Activated T-cell treated with anti-CD3 and anti-CD28 coated beads, Interleukin-2, amount 50 U/mL, for 24 hours (primary cell): ENCODE results near the gene MRPL53.

Experiments used
- DNase-seq: peaks from one replicate; pipeline ENCODE4 v3.0.0-alpha.2; 2020
- H3K27ac Mint-ChIP-seq: 2 replicates; pipeline ENCODE4 v1.8.0; 2020; ENCODE audit warnings: mild to moderate bottlenecking, mixed read lengths
- H3K27me3 Mint-ChIP-seq: 2 replicates; pipeline ENCODE4 v1.8.0; 2020; ENCODE audit warnings: mixed read lengths
- H3K36me3 Mint-ChIP-seq: 2 replicates; pipeline ENCODE4 v1.8.0; 2020; ENCODE audit warnings: low read depth, mixed read lengths
- H3K4me1 Mint-ChIP-seq: 2 replicates; pipeline ENCODE4 v1.8.0; 2020; ENCODE audit warnings: low read depth, mixed read lengths
- H3K4me3 Mint-ChIP-seq: 2 replicates; pipeline ENCODE4 v1.8.0; 2020; ENCODE audit warnings: mild to moderate bottlenecking, moderate library complexity, mixed read lengths
- H3K9me3 Mint-ChIP-seq: 2 replicates; pipeline ENCODE4 v1.8.0; 2020; ENCODE audit warnings: mixed read lengths

The MRPL53 gene

DNA sequence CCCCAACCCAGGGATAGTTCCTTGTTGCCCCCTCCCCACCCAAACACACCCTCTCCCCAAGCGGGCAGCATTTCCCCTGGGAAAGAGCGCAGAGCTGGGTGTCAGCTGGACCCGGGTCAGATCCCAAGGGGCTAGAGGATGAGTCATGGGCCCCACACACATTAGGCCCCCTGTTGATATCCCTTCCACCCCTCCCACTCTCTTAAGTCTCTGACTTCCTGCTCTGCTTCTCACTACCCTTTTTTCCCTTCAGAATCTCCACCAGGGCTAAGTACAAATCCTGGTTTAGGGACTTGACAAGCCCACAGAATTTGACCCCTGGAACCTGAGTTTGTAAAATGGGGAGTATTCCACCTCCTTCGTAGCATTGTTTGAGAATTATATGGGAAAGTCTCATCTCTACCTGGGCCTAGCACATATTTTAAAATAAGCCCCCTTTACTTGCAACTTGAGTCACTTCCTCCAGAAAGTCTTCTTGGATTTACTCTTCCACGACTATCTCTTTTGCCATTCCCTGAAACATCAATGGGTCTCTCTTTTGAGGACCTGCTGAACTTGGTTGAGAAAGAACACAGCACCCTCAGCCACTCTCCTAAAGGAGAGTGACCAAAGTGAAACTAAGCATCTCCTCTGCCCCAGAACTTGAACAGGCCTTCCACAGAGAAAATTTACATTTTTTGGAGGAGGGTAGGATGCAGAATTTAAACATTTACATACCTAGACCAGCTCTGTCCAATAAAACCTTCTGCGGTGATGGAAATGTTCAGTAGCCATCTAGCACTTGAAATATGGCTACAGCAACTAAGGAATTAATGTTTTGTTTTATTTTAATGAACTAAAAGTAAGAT is 35.4 kb downstream of the MRPL53 start:
- no peak for DNase-seq
- H3K4me1 Mint-ChIP-seq, result peaks cover 11% of the 10 kb centered on the region
- H3K27me3 Mint-ChIP-seq, result peaks cover 32% of the 10 kb centered on the region
- H3K4me3 Mint-ChIP-seq, result no peak overlapping the region
- no peaks in the 10 kb centered on the region for H3K9me3 Mint-ChIP-seq
- H3K27ac Mint-ChIP-seq, result no peak overlapping the region
- no peaks in the 10 kb centered on the region for H3K36me3 Mint-ChIP-seq

GRCh38 chr2:74436111-74436805 is 36.2 kb downstream of the MRPL53 start:
- Mint-ChIP-seq H3K9me3 (no peaks in the 10 kb centered on the region), H3K4me3 (no peak overlapping the region), H3K4me1 (peaks cover 10% of the 10 kb centered on the region), H3K36me3 (no peaks in the 10 kb centered on the region), H3K27me3 (peaks cover 27% of the 10 kb centered on the region), H3K27ac (no peak overlapping the region)
- DNase-seq, result no peak

DNA sequence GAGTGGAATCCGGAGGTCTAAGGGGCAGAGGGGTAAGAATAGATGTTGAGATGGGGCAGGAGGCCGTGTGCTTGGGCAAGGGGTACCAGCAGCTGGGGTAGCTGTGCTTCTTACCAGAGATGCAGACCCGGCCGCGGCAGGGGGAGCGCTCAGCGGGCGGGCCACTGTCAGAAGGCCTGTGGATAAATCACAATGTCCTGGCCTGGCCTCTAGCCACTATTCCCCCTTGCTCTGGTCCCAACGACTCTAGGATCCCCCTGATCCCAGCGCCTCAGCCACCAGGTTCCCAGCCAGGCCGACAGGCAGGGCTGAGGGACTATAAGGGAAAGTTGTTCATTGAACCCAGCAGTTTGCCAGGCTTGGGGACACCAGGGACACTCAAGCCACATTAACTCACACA is 42.0 kb downstream of the MRPL53 start:
- DNase-seq, result no peak
- Mint-ChIP-seq H3K27me3 (no peaks in the 10 kb centered on the region), H3K36me3 (peaks cover 13% of the 10 kb centered on the region), H3K27ac (no peak overlapping the region), H3K4me1 (no peaks in the 10 kb centered on the region), H3K4me3 (no peak overlapping the region), H3K9me3 (no peaks in the 10 kb centered on the region)

DNA sequence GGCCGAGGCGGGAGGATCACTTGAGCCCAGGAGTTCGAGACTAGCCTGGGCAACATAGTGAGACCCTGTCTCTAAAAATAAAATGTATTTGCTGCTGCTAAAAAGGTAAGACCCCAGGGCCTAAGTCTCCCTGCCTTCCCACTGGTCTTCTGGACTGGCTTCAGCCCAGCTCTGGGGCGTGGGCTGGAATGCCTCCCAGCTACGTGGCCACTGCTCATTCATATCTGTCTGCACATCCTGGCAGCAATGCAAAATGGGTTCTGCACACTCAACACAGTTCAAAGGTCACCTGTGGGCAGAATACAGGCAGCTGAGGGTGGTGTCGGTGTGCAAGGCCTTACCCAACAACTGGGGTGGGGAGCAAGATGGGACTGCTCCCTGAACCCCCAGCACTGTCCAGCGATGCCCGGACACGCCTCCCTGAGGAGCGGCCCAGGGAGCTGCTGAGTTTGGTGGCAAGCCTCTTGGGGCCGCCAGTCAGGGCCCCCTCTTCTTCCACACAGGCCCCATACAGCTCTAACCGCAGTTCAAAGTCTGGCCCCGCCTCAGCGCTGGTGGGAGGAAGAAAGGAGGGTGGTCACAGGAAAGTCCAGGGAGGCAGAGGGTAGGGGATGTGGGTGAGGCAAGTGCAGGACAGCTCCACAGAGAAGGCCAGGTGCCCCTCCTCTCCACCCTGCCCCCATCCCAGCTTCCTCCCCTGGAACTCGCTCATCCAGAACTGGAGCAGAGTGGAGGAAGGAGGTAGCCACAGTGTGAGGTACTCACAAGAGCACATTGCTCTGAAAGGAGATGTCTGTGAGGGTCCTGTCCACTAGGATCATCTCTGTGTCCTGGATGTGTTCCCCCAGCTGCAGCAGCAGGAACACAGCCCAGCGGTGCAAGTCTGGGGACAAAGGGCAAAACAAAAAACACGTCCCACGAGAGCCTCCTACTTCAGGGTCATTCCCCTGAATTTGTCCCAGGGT is 42.7 kb downstream of the MRPL53 start:
- Mint-ChIP-seq H3K27me3 (no peaks in the 10 kb centered on the region), H3K9me3 (no peaks in the 10 kb centered on the region), H3K36me3 (peaks cover 20% of the 10 kb centered on the region), H3K4me1 (no peaks in the 10 kb centered on the region), H3K27ac (no peak overlapping the region), H3K4me3 (no peak overlapping the region)
- DNase-seq, result no peak

GRCh38 chr2:74428675-74429074 is 43.8 kb downstream of the MRPL53 start:
- Mint-ChIP-seq H3K9me3 (no peaks in the 10 kb centered on the region), H3K27ac (no peak overlapping the region), H3K36me3 (peaks cover 27% of the 10 kb centered on the region), H3K4me1 (no peaks in the 10 kb centered on the region), H3K27me3 (no peaks in the 10 kb centered on the region), H3K4me3 (no peak overlapping the region)
- no peak for DNase-seq

GRCh38 chr2:74427551-74427950 is 44.9 kb downstream of the MRPL53 start:
- no peak overlapping the region for H3K4me3 Mint-ChIP-seq
- DNase-seq, result no peak
- no peaks in the 10 kb centered on the region for H3K27me3 Mint-ChIP-seq
- H3K4me1 Mint-ChIP-seq, result peaks cover 7% of the 10 kb centered on the region
- no peak overlapping the region for H3K27ac Mint-ChIP-seq
- H3K36me3 Mint-ChIP-seq, result peaks cover 30% of the 10 kb centered on the region
- H3K9me3 Mint-ChIP-seq, result no peaks in the 10 kb centered on the region

DNA sequence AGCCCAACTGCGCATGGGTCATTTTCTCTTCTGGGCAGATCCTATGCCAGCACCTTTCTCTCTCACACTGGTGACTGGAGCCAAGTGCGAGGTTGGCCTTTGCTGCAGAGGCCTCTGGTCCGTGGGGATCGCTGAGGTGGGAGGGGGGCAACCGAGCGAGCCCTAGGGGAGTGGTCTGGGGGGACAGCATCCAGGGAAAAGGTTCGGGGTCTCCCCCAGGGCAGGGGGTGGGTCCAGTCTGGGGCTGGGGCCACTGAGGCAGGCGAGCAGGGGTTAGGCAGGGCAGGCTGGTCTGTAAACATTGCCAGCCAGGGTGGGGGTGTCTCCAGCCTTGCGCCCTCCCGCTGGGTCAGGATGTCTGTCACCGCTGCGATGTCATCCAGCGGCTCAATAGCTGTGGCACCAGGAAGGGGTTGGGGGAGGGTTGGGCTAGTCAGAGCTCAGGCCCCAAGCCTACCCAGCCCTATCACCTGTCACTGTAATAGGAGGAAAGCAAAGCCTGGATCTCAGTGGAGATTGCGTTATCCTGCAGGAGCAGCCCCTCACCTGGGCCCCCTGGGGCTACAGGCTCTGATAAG is 46.2 kb downstream of the MRPL53 start:
- no peak for DNase-seq
- peaks cover 35% of the 10 kb centered on the region for H3K36me3 Mint-ChIP-seq
- peaks cover 12% of the 10 kb centered on the region for H3K4me1 Mint-ChIP-seq
- no peaks in the 10 kb centered on the region for H3K9me3 Mint-ChIP-seq
- H3K27me3 Mint-ChIP-seq, result no peaks in the 10 kb centered on the region
- no peak overlapping the region for H3K4me3 Mint-ChIP-seq
- H3K27ac Mint-ChIP-seq, result no peak overlapping the region

GRCh38 chr2:74425523-74425922 is 47.0 kb downstream of the MRPL53 start:
- no peak overlapping the region for H3K27ac Mint-ChIP-seq
- H3K9me3 Mint-ChIP-seq, result no peaks in the 10 kb centered on the region
- H3K4me1 Mint-ChIP-seq, result peaks cover 18% of the 10 kb centered on the region
- H3K36me3 Mint-ChIP-seq, result peaks cover 35% of the 10 kb centered on the region
- H3K27me3 Mint-ChIP-seq, result no peaks in the 10 kb centered on the region
- no peak for DNase-seq
- H3K4me3 Mint-ChIP-seq, result no peak overlapping the region

GRCh38 chr2:74424995-74425406 is 47.5 kb downstream of the MRPL53 start:
- no peak for DNase-seq
- Mint-ChIP-seq H3K9me3 (no peaks in the 10 kb centered on the region), H3K36me3 (peaks cover 35% of the 10 kb centered on the region), H3K4me3 (no peak overlapping the region), H3K27ac (no peak overlapping the region), H3K4me1 (peaks cover 23% of the 10 kb centered on the region), H3K27me3 (no peaks in the 10 kb centered on the region)

DNA sequence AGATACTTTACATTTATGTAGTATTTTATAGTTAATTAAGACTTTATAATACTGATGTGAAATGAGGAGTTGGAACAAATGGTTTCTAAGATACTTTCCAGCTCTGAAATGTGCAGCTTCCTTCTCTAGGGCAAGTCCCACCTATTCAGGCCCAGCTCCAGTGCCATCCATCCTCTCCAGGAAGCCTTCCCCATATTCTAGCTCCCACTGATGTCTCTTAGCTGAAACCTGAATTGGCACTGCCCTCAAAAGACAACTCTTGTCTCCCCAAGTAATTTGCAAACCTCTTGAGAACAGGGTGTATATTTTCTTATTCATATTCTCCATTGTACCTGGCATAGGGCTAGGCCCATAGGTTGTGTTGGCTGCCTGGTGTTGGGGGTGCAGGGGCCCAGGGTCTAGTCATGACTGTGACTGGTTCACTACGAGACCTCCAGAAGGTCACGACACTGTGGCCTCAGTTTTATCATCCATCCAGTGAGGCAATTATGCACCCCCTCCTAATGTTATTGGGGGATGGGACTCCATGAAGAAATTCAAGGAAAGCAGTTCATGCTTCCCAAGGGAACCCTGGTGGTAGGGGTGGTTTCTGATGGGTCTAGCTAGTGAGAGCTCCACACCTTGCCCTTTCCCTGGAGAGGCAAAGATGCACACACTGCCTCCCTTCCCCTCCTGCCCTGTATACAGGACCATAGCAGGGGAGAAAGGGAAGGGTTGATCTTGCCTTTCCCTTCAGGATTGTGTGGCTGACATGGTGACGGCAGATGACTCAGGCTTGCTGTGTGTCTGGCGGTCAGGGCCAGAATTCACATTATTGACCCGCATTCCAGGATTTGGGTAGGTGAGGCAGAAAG is 48.1 kb downstream of the MRPL53 start:
- Mint-ChIP-seq H3K9me3 (no peaks in the 10 kb centered on the region), H3K4me3 (no peak overlapping the region), H3K27me3 (no peaks in the 10 kb centered on the region), H3K27ac (no peak overlapping the region), H3K4me1 (peaks cover 25% of the 10 kb centered on the region), H3K36me3 (peaks cover 35% of the 10 kb centered on the region)
- DNase-seq, result no peak

DNA sequence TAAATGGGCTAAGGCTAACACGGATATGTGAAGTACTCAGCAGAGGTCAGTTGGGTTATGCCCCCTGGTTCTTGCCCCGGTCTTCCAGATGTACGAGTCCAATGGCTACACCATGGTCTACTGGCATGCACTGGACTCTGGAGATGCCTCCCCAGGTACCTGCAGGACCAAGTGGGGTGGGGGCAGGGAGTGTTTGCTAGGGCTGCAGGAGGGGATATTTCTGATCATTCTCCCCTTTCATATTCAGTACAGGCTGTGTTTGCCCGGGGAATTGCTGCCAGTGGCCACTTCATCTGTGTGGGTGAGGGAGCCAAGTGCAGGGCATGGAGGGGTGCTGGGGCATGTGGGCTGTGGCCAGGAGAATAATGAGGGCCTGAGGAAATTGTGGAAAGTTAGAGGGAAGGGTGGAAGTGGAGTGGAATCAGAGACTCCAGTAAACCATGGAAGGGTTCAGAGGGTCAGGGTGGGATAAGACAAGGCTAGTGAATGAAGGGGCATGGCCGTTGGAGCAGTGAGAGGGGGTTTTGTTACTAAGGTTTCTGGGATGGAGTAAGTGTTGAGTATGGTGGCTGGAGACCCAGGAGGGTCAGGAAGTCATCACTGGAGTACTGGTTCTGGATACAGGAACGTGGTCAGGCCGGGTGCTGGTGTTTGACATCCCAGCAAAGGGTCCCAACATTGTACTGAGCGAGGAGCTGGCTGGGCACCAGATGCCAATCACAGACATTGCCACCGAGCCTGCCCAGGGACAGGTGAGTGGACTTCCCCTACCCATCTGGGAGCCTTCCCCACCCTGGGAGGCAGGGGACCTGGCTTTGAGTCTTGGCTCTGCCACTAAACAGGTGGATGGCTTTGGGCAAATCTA is 49.0 kb downstream of the MRPL53 start:
- H3K4me3 Mint-ChIP-seq, result peak overlapping the region; percentile 98
- H3K9me3 Mint-ChIP-seq, result no peaks in the 10 kb centered on the region
- H3K27ac Mint-ChIP-seq, result peak overlapping the region; percentile 75
- no peak for DNase-seq
- H3K36me3 Mint-ChIP-seq, result peaks cover 35% of the 10 kb centered on the region
- peaks cover 25% of the 10 kb centered on the region for H3K4me1 Mint-ChIP-seq
- no peaks in the 10 kb centered on the region for H3K27me3 Mint-ChIP-seq
